Mesenchymal stem cell (in vitro differentiated cells and primary cell): ENCODE data around the gene MFSD6.

Source experiments
- DNase-seq: peaks from one replicate; pipeline ENCODE4 v3.0.0-alpha.2; 2013
- H2AFZ ChIP-seq: one replicate; pipeline ENCODE4 v1.6.1; 2013; ENCODE audit warnings: low read depth, mild to moderate bottlenecking, control low read depth, inconsistent platforms, low read length, moderate library complexity
- H2AK5ac ChIP-seq: 2 replicates; pipeline ENCODE4 v1.6.1; 2013; ENCODE audit warnings: low read length, moderate library complexity, mild to moderate bottlenecking, inconsistent platforms; ENCODE audit not compliant: severe bottlenecking
- H2BK120ac ChIP-seq: one replicate; pipeline ENCODE4 v1.6.1; 2013; ENCODE audit warnings: low read depth, mild to moderate bottlenecking, inconsistent platforms, low read length, moderate library complexity
- H2BK12ac ChIP-seq, 2 experiments: one replicate each; pipeline ENCODE4 v1.6.1; 2013; ENCODE audit warnings: inconsistent platforms in 2 of 2, low read length in 2 of 2, mild to moderate bottlenecking in 2 of 2, moderate library complexity in 2 of 2, control low read depth in 1 of 2
- H2BK15ac ChIP-seq: one replicate; pipeline ENCODE4 v1.6.1; 2013; ENCODE audit warnings: mild to moderate bottlenecking, low read depth, inconsistent platforms; ENCODE audit not compliant: poor library complexity, severe bottlenecking
- H2BK5ac ChIP-seq: 2 replicates; pipeline ENCODE4 v1.6.1; 2013; ENCODE audit warnings: low read depth, mild to moderate bottlenecking, low read length, control low read depth, inconsistent platforms; ENCODE audit not compliant: poor library complexity, severe bottlenecking
- H3K14ac ChIP-seq, 2 experiments: one replicate each; pipeline ENCODE4 v1.6.1; 2013; ENCODE audit warnings: inconsistent platforms in 2 of 2, low read length in 2 of 2, control low read depth in 1 of 2, mild to moderate bottlenecking in 1 of 2, moderate library complexity in 1 of 2
- H3K18ac ChIP-seq, 2 experiments: one replicate each; pipeline ENCODE4 v1.6.1; 2013; ENCODE audit warnings: inconsistent platforms in 2 of 2, low read length in 2 of 2, control low read depth in 1 of 2, low read depth in 1 of 2, mild to moderate bottlenecking in 1 of 2
- H3K23ac ChIP-seq, 2 experiments: one replicate each; pipeline ENCODE4 v1.6.1; 2013; ENCODE audit warnings: inconsistent platforms in 2 of 2, low read length in 2 of 2, mild to moderate bottlenecking in 2 of 2, moderate library complexity in 2 of 2, control low read depth in 1 of 2
- H3K27ac ChIP-seq: 2 replicates; pipeline ENCODE4 v1.5.1; 2013; ENCODE audit warnings: mild to moderate bottlenecking, moderate library complexity, low read length, control low read depth, inconsistent platforms; ENCODE audit not compliant: poor library complexity, severe bottlenecking
- H3K27me3 ChIP-seq, 2 experiments: 2 replicates each; pipeline versions ENCODE4 v1.6.1 to v1.7.0; 2013; ENCODE audit warnings: low read length in 2 of 2, mild to moderate bottlenecking in 2 of 2, moderate library complexity in 2 of 2, control low read depth in 1 of 2, inconsistent platforms in 1 of 2; ENCODE audit not compliant: control insufficient read depth in 1 of 2, insufficient read depth in 1 of 2
- H3K36me3 ChIP-seq, 2 experiments: 2 replicates each; pipeline versions ENCODE4 v1.6.1 to v1.7.0; 2013; ENCODE audit warnings: low read length in 2 of 2, control low read depth in 1 of 2, inconsistent platforms in 1 of 2, low read depth in 1 of 2, mild to moderate bottlenecking in 1 of 2; ENCODE audit not compliant: insufficient read depth in 2 of 2, control insufficient read depth in 1 of 2
- H3K4ac ChIP-seq, 2 experiments: one replicate each; pipeline ENCODE4 v1.6.1; 2013; ENCODE audit warnings: inconsistent platforms in 2 of 2, low read length in 2 of 2, mild to moderate bottlenecking in 2 of 2, moderate library complexity in 2 of 2, control low read depth in 1 of 2, low read depth in 1 of 2
- H3K4me1 ChIP-seq: 2 replicates; pipeline ENCODE4 v1.6.1; 2013; ENCODE audit warnings: low read depth, low read length, control low read depth; ENCODE audit not compliant: control insufficient read depth, insufficient read depth
- H3K4me2 ChIP-seq: 2 replicates; pipeline ENCODE4 v1.6.1; 2013; ENCODE audit warnings: low read length, mild to moderate bottlenecking, inconsistent platforms; ENCODE audit not compliant: poor library complexity, severe bottlenecking
- H3K4me3 ChIP-seq, 2 experiments: 2 replicates each; pipeline versions ENCODE4 v1.5.1 to v1.7.0; 2013; ENCODE audit warnings: low read length in 2 of 2, mild to moderate bottlenecking in 2 of 2, control low read depth in 1 of 2, low read depth in 1 of 2; ENCODE audit not compliant: insufficient read depth in 1 of 2
- H3K79me1 ChIP-seq: replicated peaks from 2 replicates; pipeline ENCODE4 v1.6.1; 2013; ENCODE audit warnings: mild to moderate bottlenecking, control low read depth, low read length, inconsistent platforms; ENCODE audit not compliant: poor library complexity, severe bottlenecking
- H3K9ac ChIP-seq: 2 replicates; pipeline ENCODE4 v1.7.0; 2013; ENCODE audit warnings: mild to moderate bottlenecking, low read length, moderate library complexity
- H3K9me3 ChIP-seq: 2 replicates; pipeline ENCODE4 v1.7.0; 2013; ENCODE audit warnings: mild to moderate bottlenecking, low read length; ENCODE audit not compliant: control insufficient read depth
- H4K8ac ChIP-seq: one replicate; pipeline ENCODE4 v1.6.1; 2013; ENCODE audit warnings: inconsistent platforms, mild to moderate bottlenecking, low read length, moderate library complexity
- H4K91ac ChIP-seq: one replicate; pipeline ENCODE4 v1.6.1; 2013; ENCODE audit warnings: mild to moderate bottlenecking, low read length, inconsistent platforms
- WGBS: methylation state at CpG from one replicate; pipeline ENCODE4 v1.1.7; 2013; ENCODE audit warnings: mixed read lengths; 5-methylcytosine and 5-hydroxymethylcytosine counted together

The MFSD6 gene

DNA sequence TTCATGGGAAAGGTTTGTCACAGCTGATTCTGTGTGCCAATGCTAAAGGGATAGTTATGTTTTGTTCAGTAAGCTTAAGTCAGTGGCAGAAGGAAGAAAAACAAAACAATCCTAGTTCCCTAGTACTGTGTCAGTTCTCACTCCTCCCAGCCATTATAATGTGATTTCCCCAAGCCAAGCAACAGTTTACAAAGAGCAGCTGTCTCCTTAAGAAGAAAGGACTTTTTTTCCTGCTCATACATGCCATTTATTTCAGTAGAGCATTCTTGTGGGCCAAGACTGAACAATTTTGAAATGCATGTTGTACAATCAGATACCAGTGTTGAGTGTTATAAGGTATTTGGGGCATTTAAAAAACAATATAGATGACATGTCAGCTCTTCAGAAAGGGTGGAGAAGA, 74.3 kb downstream of the MFSD6 start:
- H2BK5ac ChIP-seq, result no peak overlapping the region
- no peak overlapping the region for H2BK120ac ChIP-seq
- no peak overlapping the region for H4K91ac ChIP-seq
- no peak overlapping the region for H2BK12ac ChIP-seq
- no peaks in the 10 kb centered on the region for H3K27me3 ChIP-seq
- no peak overlapping the region for H3K23ac ChIP-seq
- H2AFZ ChIP-seq, result no peak overlapping the region
- peak; percentile 46 for DNase-seq
- H3K4me2 ChIP-seq, result no peak overlapping the region
- H2BK15ac ChIP-seq, result no peak overlapping the region
- no peak overlapping the region for H3K9ac ChIP-seq
- H3K4me3 ChIP-seq, result no peak overlapping the region
- H4K8ac ChIP-seq, result no peak overlapping the region
- no peaks in the 10 kb centered on the region for H3K36me3 ChIP-seq
- no peak overlapping the region for H3K4ac ChIP-seq
- no peak overlapping the region for H3K14ac ChIP-seq
- no peaks in the 10 kb centered on the region for H3K9me3 ChIP-seq
- H3K27ac ChIP-seq, result no peak overlapping the region
- H3K79me1 ChIP-seq, result no peaks in the 10 kb centered on the region
- H3K18ac ChIP-seq, result no peak overlapping the region
- peaks cover 2% of the 10 kb centered on the region for H3K4me1 ChIP-seq
- no peak overlapping the region for H2AK5ac ChIP-seq

- H3K79me1 ChIP-seq, result no peaks in the 10 kb centered on the region
- H3K4me3 ChIP-seq, result no peak overlapping the region
- H3K4ac ChIP-seq, result no peak overlapping the region
- H2AFZ ChIP-seq, result no peak overlapping the region
- no peaks in the 10 kb centered on the region for H3K9me3 ChIP-seq
- H3K9ac ChIP-seq, result no peak overlapping the region
- H3K36me3 ChIP-seq, result peaks cover 1 to 18% of the 10 kb centered on the region in 2 experiments
- H2BK5ac ChIP-seq, result no peak overlapping the region
- 86% methylated on average over 2 of the region's 3 CpGs for WGBS
- no peaks in the 10 kb centered on the region for H3K27me3 ChIP-seq
- no peak overlapping the region for H2BK12ac ChIP-seq
- no peak overlapping the region for H2BK15ac ChIP-seq
- H4K91ac ChIP-seq, result no peak overlapping the region
- H3K18ac ChIP-seq, result no peak overlapping the region
- H4K8ac ChIP-seq, result no peak overlapping the region
- no peak overlapping the region for H2AK5ac ChIP-seq
- H3K4me1 ChIP-seq, result peaks cover 4% of the 10 kb centered on the region
- no peak for DNase-seq
- no peak overlapping the region for H2BK120ac ChIP-seq
- H3K23ac ChIP-seq, result no peak overlapping the region
- no peak overlapping the region for H3K4me2 ChIP-seq
- H3K27ac ChIP-seq, result no peak overlapping the region
- no peak overlapping the region for H3K14ac ChIP-seq
Measured at GRCh38 chr2:190486037-190486623, 78.0 kb downstream of the MFSD6 start.

DNA sequence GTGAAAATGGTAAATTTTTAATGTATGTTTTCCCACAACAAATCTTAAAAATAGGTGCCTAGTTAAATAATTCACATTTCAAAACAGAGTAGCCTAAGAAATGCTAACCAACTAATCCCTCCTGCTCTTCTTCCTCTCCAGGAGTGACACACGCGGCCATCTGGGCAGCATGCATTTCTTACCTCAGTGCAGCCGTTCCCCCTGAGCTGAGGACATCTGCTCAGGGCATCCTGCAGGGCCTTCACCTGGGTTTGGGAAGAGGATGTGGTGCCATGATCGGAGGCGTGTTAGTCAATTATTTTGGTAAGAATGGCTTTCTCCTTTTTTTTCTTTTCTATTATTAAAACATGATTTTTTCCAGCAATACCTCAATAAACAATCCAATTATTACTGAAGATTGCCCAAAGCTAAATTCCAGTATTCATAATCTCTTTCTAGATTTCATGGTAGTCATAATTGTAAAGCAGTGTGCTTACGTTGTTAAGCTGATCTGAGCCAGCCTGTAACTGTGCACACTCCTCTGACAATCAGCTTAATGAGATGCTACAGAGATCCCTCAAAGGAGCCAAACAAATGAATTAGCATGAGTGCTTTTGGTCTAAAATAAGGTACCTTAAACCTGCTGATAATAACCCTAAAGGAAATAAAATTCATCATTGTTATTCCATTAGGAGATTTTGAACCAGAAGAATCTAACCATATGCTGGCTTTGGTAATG, 80.5 kb downstream of the MFSD6 start:
- no peak for DNase-seq
- WGBS, result 81% methylated on average over 3 of the region's 6 CpGs
- H2AK5ac ChIP-seq, result no peak overlapping the region
- no peak overlapping the region for H3K4ac ChIP-seq
- peaks cover 4% of the 10 kb centered on the region for H3K4me1 ChIP-seq
- H2BK12ac ChIP-seq, result no peak overlapping the region
- H3K23ac ChIP-seq, result no peak overlapping the region
- H3K9me3 ChIP-seq, result peaks cover 5% of the 10 kb centered on the region
- no peak overlapping the region for H2BK5ac ChIP-seq
- no peaks in the 10 kb centered on the region for H3K79me1 ChIP-seq
- H4K8ac ChIP-seq, result no peak overlapping the region
- peaks cover 5 to 24% of the 10 kb centered on the region in 2 experiments for H3K36me3 ChIP-seq
- H4K91ac ChIP-seq, result no peak overlapping the region
- H3K4me2 ChIP-seq, result no peak overlapping the region
- no peak overlapping the region for H3K4me3 ChIP-seq
- no peak overlapping the region for H3K9ac ChIP-seq
- H2BK120ac ChIP-seq, result no peak overlapping the region
- H2AFZ ChIP-seq, result no peak overlapping the region
- no peak overlapping the region for H3K27ac ChIP-seq
- no peak overlapping the region for H3K14ac ChIP-seq
- no peak overlapping the region for H3K18ac ChIP-seq
- no peaks in the 10 kb centered on the region for H3K27me3 ChIP-seq
- H2BK15ac ChIP-seq, result no peak overlapping the region

DNA sequence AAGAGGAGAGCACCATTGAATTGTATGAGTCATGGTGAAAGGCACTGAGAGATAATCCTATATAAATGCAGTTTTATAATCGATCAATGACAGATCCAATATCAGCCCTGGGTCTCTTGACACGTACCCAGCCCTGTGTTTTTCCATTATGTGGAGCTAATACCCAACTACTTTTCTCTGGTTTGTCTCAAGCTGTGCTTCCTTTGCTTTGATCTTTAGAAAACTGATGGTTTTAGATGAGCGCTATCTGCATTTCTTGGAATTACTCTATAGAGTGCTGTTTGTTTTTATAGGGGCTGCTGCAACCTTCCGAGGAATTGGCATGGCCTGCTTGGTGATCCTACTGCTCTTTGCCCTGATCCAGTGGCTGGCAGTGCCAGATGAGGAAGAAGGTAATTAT, 81.3 kb downstream of the MFSD6 start:
- no peak overlapping the region for H2BK15ac ChIP-seq
- 81% methylated on average over 3 of the region's 4 CpGs for whole genome bisulfite sequencing

More for the DNA sequence above, 81.3 kb downstream of the MFSD6 start:
- Histone ChIP-seq H2BK5ac (peak overlapping the region; percentile 57), H2BK120ac (no peak overlapping the region), H3K79me1 (no peaks in the 10 kb centered on the region), H3K36me3 (peaks cover 5 to 24% of the 10 kb centered on the region in 2 experiments), H2AFZ (no peak overlapping the region), H3K27me3 (no peaks in the 10 kb centered on the region), H3K4me2 (no peak overlapping the region), H3K18ac (no peak overlapping the region), H3K23ac (no peak overlapping the region), H2AK5ac (no peak overlapping the region), H3K14ac (no peak overlapping the region), H2BK12ac (no peak overlapping the region), H3K9me3 (peaks cover 5% of the 10 kb centered on the region), H4K8ac (no peak overlapping the region), H3K27ac (no peak overlapping the region), H3K4me3 (no peak overlapping the region), H3K9ac (no peak overlapping the region), H4K91ac (no peak overlapping the region), H3K4me1 (peaks cover 4% of the 10 kb centered on the region), H3K4ac (no peak overlapping the region)
- no peak for DNase-seq
